ENCODE measurements around the gene MOXD1.

Gene MOXD1

GRCh38 chr6:132399376-132400074 is 1.8 kb downstream of the MOXD1 start:
- DNase-seq (ENCODE audit: low spot score) = no peak

- no peak for DNase-seq (ENCODE audit: low spot score)
Observed at GRCh38 chr6:132395015-132395597, 6.2 kb downstream of the MOXD1 start.

GRCh38 chr6:132392792-132393191 is 8.5 kb downstream of the MOXD1 start:
- no peak for DNase-seq (ENCODE audit: low spot score)

GRCh38 chr6:132392270-132392646 is 9.0 kb downstream of the MOXD1 start:
- DNase-seq (ENCODE audit: low spot score) = no peak

GRCh38 chr6:132391391-132392269 is 9.6 kb downstream of the MOXD1 start:
- no peak for DNase-seq (ENCODE audit: low spot score)

- no peak for DNase-seq (ENCODE audit: low spot score)
Observed at GRCh38 chr6:132390451-132390850, 10.8 kb downstream of the MOXD1 start.

- DNase-seq (ENCODE audit: low spot score) = no peak
Observed at GRCh38 chr6:132390017-132390416, 11.3 kb downstream of the MOXD1 start.

GRCh38 chr6:132388291-132388690 is 13.0 kb downstream of the MOXD1 start:
- DNase-seq (ENCODE audit: low spot score) = no peak

- DNase-seq (ENCODE audit: low spot score) = no peak
Observed at GRCh38 chr6:132382630-132383175, 18.6 kb downstream of the MOXD1 start.

- DNase-seq (ENCODE audit: low spot score) = no peak
Observed at GRCh38 chr6:132381381-132381780, 19.9 kb downstream of the MOXD1 start.

GRCh38 chr6:132380358-132381029 is 20.8 kb downstream of the MOXD1 start:
- DNase-seq (ENCODE audit: low spot score) = no peak

- DNase-seq (ENCODE audit: low spot score) = no peak
Observed at GRCh38 chr6:132369526-132369925, 31.7 kb downstream of the MOXD1 start.

GRCh38 chr6:132368916-132369481 is 32.3 kb downstream of the MOXD1 start:
- DNase-seq (ENCODE audit: low spot score) = no peak

- no peak for DNase-seq (ENCODE audit: low spot score)
Observed at GRCh38 chr6:132365281-132365907, 35.9 kb downstream of the MOXD1 start.

- DNase-seq (ENCODE audit: low spot score) = no peak
Observed at GRCh38 chr6:132364306-132365074, 36.8 kb downstream of the MOXD1 start.

GRCh38 chr6:132362442-132363185 is 38.7 kb downstream of the MOXD1 start:
- no peak for DNase-seq (ENCODE audit: low spot score)

- no peak for DNase-seq (ENCODE audit: low spot score)
Observed at GRCh38 chr6:132361101-132361500, 40.2 kb downstream of the MOXD1 start.

GRCh38 chr6:132359886-132360285 is 41.4 kb downstream of the MOXD1 start:
- no peak for DNase-seq (ENCODE audit: low spot score)

- DNase-seq (ENCODE audit: low spot score) = no peak
Observed at GRCh38 chr6:132357120-132357519, 44.2 kb downstream of the MOXD1 start.

Data from cerebellar cortex (tissue), 1 donor.